ENCODE data around the gene DZIP1L. TPM values are rescaled to one million over a fixed set of nuclear protein-coding genes. Genes with fewer than 3 reads are reported as not detected.

DZIP1L gene
- total and polyA plus RNA-seq, 2 experiments from 2014 or later: 10.6 to 19.5 TPM

- Histone ChIP-seq H2AFZ (no peak overlapping the region), H3K4me1 (ENCODE audit: insufficient read depth) (no peaks in the 10 kb centered on the region; the same call in 1 of the 2 replicates), H3K4me3 (no peak overlapping the region), H4K20me1 (replicated peaks; ENCODE audit: insufficient read depth) (no peaks in the 10 kb centered on the region), H3K27me3 (ENCODE audit: insufficient read depth) (no peaks in the 10 kb centered on the region), H3K36me3 (ENCODE audit: insufficient read depth) (peaks cover 4% of the 10 kb centered on the region; the same call in 1 of the 2 replicates), H3K79me2 (replicated peaks; ENCODE audit: insufficient read depth) (no peaks in the 10 kb centered on the region), H3K4me2 (no peak overlapping the region), H3K9me2 (ENCODE audit: insufficient read depth) (no peaks in the 10 kb centered on the region), H3F3A (replicated peaks; ENCODE audit: low read depth) (no peaks in the 10 kb centered on the region), H3K27ac (ENCODE audit: low read depth) (no peak overlapping the region)
- Mint-ChIP-seq H3K4me1 (peaks cover 16% of the 10 kb centered on the region), H3K27ac (no peak overlapping the region), H3K9me3 (no peaks in the 10 kb centered on the region), H3K36me3 (ENCODE audit: low read depth) (peaks cover 12% of the 10 kb centered on the region; the same call in 2 of the 3 replicates), H3K27me3 (ENCODE audit: insufficient read depth, low read depth, poor library complexity) (peaks cover 5% of the 10 kb centered on the region), H3K4me3 (no peak overlapping the region)
- DNase-seq (ENCODE audit: low spot score) (no peak), ATAC-seq (no peak)
- TF ChIP-seq CTCF (conservative IDR thresholded peaks at IDR 0.05; ENCODE audit: low read depth in 2 of 2): no peak
- no peak for TF ChIP-seq CREB1 (CRISPR knock-in tag; IDR thresholded peaks at IDR 0.05; ENCODE audit: low read depth)
- no peak for TF ChIP-seq ETS1 (IDR thresholded peaks at IDR 0.05)
- no peak for TF ChIP-seq ZNF331 (CRISPR knock-in tag; IDR thresholded peaks at IDR 0.05; ENCODE audit: low read depth)
- TF ChIP-seq POLR2AphosphoS5 (IDR thresholded peaks at IDR 0.05; ENCODE audit: low read depth): no peak
- TF ChIP-seq ZNF114 (CRISPR knock-in tag; IDR thresholded peaks at IDR 0.05): no peak
- TF ChIP-seq JUNB (IDR thresholded peaks at IDR 0.05; ENCODE audit: unreplicated experiment): no peak
- TF ChIP-seq EZH2phosphoT487 (IDR thresholded peaks at IDR 0.05; ENCODE audit: unreplicated experiment): no peak
- no peak for TF ChIP-seq REST (IDR thresholded peaks at IDR 0.05; ENCODE audit: unreplicated experiment)
- TF ChIP-seq ZNF462 (CRISPR knock-in tag; IDR thresholded peaks at IDR 0.05): no peak
- no peak for TF ChIP-seq EZH2 (IDR thresholded peaks at IDR 0.05; ENCODE audit: low read depth, unreplicated experiment)
- TF ChIP-seq NANOG (IDR thresholded peaks at IDR 0.05; ENCODE audit: borderline replicate concordance): no peak
- no peak for TF ChIP-seq STAT1 (IDR thresholded peaks at IDR 0.05; ENCODE audit: unreplicated experiment)
Measured at GRCh38 chr3:138066972-138067371, 48.4 kb downstream of the DZIP1L start.

All from GM23338 (cell line).